GM21526 (cell line): ENCODE measurements around the gene SHQ1.
"Not testable (repeated sequence)": the region's sequence is repeated elsewhere in the genome, so short reads cannot be mapped to it uniquely, and the experiment has no call there.

ENCODE experiments used
- ATAC-seq: cut with Tn5 transposase; IDR thresholded peaks from one replicate; pipeline ENCODE4 v1.9.1; 2021; ENCODE audit warnings: moderate library complexity; ENCODE audit not compliant: unreplicated experiment, low FRiP score

Gene SHQ1

GRCh38 chr3:72724070-72724469 lies 124.2 kb downstream of the SHQ1 start:
- ATAC-seq: no peak

- ATAC-seq: no peak
These were observed 125.1 kb downstream of the SHQ1 start for GRCh38 chr3:72722930-72723726.

GRCh38 chr3:72721683-72722381 lies 126.4 kb downstream of the SHQ1 start:
- ATAC-seq: no peak

- no peak for ATAC-seq
These were observed 127.7 kb downstream of the SHQ1 start for GRCh38 chr3:72720566-72720965.

GRCh38 chr3:72719137-72719536 lies 129.1 kb downstream of the SHQ1 start:
- ATAC-seq: no peak

- not testable (repeated sequence) for ATAC-seq
These were observed 134.1 kb downstream of the SHQ1 start for GRCh38 chr3:72714135-72714534.

GRCh38 chr3:72710471-72710870 lies 137.8 kb downstream of the SHQ1 start:
- ATAC-seq: not testable (repeated sequence)

- no peak for ATAC-seq
These were observed 139.8 kb downstream of the SHQ1 start for GRCh38 chr3:72708441-72708840.

- no peak for ATAC-seq
These were observed 145.2 kb downstream of the SHQ1 start for GRCh38 chr3:72702997-72703396.

GRCh38 chr3:72702390-72702789 lies 145.9 kb downstream of the SHQ1 start:
- no peak for ATAC-seq

GRCh38 chr3:72700106-72700505 lies 148.1 kb downstream of the SHQ1 start:
- no peak for ATAC-seq

GRCh38 chr3:72699631-72700030 lies 148.6 kb downstream of the SHQ1 start:
- ATAC-seq: no peak
